Muscle of arm (tissue), 12 donors: ENCODE measurements around the gene ADAMTS20. TPM values are rescaled to one million over a fixed set of nuclear protein-coding genes. Genes with fewer than 3 reads are reported as not detected.

Experiments
- DNase-seq: peaks from one replicate; pipeline ENCODE4 v3.0.0-alpha.2; 2013
- polyA plus RNA-seq, 12 donors: library from polyadenylated mRNA; unstranded; fragments of 120-200 nt; gene quantifications; one replicate each; pipeline ENCODE4 v1.2.1, GENCODE V29; 2013; ENCODE audit not compliant: insufficient read length in 12 of 12

The ADAMTS20 gene
- polyA plus RNA-seq, 12 donors: 0.05 to 0.34 (median 0.15) TPM; not detected in 2

DNA sequence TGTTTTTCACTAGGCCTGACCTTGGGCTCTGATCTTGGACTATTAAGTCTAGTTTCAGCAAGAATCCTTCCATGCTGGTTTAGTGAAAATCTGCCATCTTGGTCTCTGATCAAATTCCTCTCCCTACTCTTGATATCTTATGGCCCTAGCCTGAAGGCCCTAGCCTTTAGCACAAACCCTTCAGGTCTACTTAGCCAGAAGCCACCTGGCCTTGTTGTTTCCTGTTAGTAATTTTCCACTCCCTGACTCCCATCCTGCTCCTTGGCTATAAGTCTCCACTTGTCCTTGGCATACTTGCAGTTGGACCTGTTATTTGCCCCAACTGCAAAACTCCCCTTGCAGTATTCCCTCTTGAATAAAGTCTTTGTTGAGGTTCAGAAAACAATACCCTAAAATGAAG is 241.4 kb downstream of the ADAMTS20 start:
- no peak for DNase-seq

DNA sequence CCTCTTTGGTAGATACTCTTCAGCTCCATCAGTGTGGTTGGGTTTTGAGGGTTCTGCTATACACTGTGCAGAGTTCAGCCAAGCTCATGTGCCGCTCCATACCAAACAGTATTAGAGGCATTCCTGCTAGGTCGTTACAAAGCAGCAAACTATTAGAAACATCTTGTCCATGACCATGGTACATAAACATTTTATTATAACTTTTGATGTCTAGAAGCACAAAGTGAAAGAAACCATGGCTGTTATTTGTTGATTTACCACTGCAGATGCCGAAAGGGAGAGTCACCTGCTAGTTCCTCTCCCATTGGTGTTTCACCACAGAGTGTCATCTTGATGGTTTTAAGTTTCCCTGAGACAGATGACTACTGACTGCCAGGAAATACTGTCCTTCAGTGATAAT is 242.0 kb downstream of the ADAMTS20 start:
- DNase-seq: no peak

DNA sequence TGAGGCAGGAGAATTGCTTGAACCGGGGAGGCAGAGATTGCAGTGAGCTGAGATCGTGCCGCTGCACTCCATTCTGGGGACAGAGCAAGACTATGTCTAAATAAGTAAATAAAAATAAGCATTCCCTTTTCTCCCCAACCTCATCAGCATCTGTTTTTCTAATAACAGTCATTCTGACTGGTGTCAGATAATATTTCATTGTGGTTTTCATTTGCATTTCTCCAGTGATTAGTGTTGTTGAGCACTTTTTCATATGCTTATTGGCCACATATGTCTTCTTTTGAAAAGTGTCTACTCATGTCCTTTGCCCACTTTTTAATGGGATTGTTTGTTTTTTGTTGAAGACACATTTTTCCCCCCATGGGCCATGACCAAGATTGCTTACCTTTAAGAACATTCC is 243.2 kb downstream of the ADAMTS20 start:
- no peak for DNase-seq

DNA sequence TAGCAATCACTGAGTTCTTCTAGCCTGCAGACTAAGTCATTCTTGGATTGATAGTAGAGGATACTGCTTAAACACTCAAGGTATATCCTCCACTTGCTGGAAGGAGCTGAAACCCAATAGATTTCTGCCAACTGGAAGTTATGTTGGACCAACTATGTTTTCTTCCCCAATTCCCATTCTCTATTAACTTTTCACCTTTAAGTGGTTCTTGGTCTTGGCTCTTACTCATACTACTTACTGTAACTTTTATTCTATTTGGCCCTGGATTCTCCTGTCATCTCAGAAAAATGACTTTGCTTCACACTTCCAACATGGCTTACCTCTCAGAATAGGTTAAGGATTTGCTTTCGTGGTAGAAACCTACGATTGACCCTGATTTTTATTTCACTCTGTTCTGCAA is 244.9 kb downstream of the ADAMTS20 start:
- DNase-seq: no peak

DNA sequence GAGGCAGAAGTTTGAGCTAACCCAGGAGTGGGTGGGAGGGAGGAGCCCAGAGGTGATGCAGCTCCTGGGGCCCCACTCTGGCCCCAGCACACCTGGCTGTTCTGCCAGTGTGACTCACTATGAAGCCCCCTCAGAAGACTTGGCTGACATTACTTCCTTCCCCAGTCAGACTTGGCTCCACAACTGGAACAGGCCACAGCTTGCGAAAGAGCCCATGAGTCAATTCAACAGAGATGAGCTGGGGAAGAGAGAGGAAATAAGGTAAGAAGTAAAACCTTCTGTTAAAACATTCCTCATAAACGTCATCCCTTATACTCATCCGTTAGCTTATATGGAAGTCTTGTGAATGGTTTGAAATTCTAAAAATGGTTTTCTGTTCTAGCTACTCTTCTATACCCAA is 245.9 kb downstream of the ADAMTS20 start:
- no peak for DNase-seq

DNA sequence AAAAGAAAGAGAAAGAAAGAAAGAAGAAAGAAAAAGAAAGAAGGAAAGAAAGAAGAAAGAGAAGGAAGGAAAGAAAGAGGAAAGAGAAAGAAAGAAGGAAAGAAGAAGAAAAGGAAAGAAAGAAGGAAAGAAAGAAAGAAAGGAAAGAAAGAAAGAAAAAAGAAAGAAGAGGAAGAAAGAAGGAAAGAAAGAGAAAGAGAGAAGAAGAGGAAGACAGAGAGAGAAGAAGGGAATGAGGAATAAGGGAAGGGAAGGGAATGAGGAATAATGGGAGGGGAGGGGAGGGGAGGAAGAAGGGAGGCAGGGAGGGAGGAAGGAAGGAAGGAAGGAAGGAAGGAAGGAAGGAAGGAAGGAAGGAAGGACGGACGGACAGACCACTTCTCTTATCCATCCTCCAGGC is 246.9 kb downstream of the ADAMTS20 start:
- DNase-seq: no peak

Other genes with a start within 250 kb of the ADAMTS20 start
- gene PUS7L, start 206.6 kb upstream of the ADAMTS20 start, polyA plus RNA-seq: 10 to 100 TPM in 2 of 12 donors, 1 to 10 TPM in 9, not detected in 1; 6.5 to 23.7 (median 9.1) TPM
- gene IRAK4, start 206.7 kb upstream of the ADAMTS20 start, polyA plus RNA-seq: 10 to 100 TPM in 5 of 12 donors, 1 to 10 TPM in 6, not detected in 1; 5.5 to 13.6 (median 10.0) TPM